Activated CD4-positive, alpha-beta memory T cell treated with anti-CD3 and anti-CD28 coated beads for 36 hours (primary cell): ENCODE results near the gene RALGAPB. TPM values are rescaled to one million over a fixed set of nuclear protein-coding genes. Genes with fewer than 3 reads are reported as not detected.

Source experiments
- microRNA-seq: library from miRNA; unstranded; fragments of <30 nt; microRNA quantifications from one replicate; pipeline ENCODE4 v1.2.0, GENCODE V29; 2022; ENCODE audit warnings: borderline number of aligned reads, borderline microRNAs expressed, borderline replicate concordance
- total RNA-seq, 2 experiments: library from RNA; stranded (reverse); gene quantifications; one replicate each; pipeline ENCODE4 v1.2.3, GENCODE V29; 2021

Gene RALGAPB
- total RNA-seq, 2 experiments from 2014 or later, result 25.7 to 25.8 TPM

Small RNAs within 50 kb of the gene (microRNA-seq; reads per million reads assigned to microRNA genes)
- not detected for gene MIR548O2

Other genes with a start within 250 kb of the RALGAPB start
- gene KIAA1755, start 212.1 kb upstream of the RALGAPB start, total RNA-seq, result not detected
- gene BPI, start 168.7 kb upstream of the RALGAPB start, total RNA-seq, result not detected
- not detected for gene LBP, start 126.4 kb upstream of the RALGAPB start, total RNA-seq
- gene SNHG17, start 37.5 kb upstream of the RALGAPB start, total RNA-seq, result 10 to 100 TPM; 55.4 to 55.6 TPM
- gene ADIG, start 108.4 kb downstream of the RALGAPB start, total RNA-seq, result not detected
- gene ARHGAP40, start 129.0 kb downstream of the RALGAPB start, total RNA-seq, result not detected